ENCODE data around the gene MYO9B. TPM values are rescaled to one million over a fixed set of nuclear protein-coding genes. Genes with fewer than 3 reads are reported as not detected.
A peak's percentile ranks its signal among the peaks of the same experiment; 100 is the strongest.

MYO9B gene
- total RNA-seq, 2 donors from 2014 or later: 229 to 257 TPM

GRCh38 chr19:17256130-17256529, 180.6 kb downstream of the MYO9B start:
- no peaks in the 10 kb centered on the region for H3K27me3 ChIP-seq (replicated peaks; ENCODE audit: insufficient read depth)
- H3K4me1 ChIP-seq (ENCODE audit: control insufficient read depth in 1 of 2, low read depth in 2 of 2): no peaks in the 10 kb centered on the region
- no peaks in the 10 kb centered on the region for H3K36me3 ChIP-seq
- ATAC-seq (ENCODE audit: insufficient number of reproducible peaks, low FRiP score, low read depth) (no peak), DNase-seq (ENCODE audit: low spot score) (no peak)
- no peaks in the 10 kb centered on the region for H3K9me3 ChIP-seq
- no peak overlapping the region for H3K27ac ChIP-seq
- no peak overlapping the region for H3K4me3 ChIP-seq
- TF ChIP-seq, protein P1, sequence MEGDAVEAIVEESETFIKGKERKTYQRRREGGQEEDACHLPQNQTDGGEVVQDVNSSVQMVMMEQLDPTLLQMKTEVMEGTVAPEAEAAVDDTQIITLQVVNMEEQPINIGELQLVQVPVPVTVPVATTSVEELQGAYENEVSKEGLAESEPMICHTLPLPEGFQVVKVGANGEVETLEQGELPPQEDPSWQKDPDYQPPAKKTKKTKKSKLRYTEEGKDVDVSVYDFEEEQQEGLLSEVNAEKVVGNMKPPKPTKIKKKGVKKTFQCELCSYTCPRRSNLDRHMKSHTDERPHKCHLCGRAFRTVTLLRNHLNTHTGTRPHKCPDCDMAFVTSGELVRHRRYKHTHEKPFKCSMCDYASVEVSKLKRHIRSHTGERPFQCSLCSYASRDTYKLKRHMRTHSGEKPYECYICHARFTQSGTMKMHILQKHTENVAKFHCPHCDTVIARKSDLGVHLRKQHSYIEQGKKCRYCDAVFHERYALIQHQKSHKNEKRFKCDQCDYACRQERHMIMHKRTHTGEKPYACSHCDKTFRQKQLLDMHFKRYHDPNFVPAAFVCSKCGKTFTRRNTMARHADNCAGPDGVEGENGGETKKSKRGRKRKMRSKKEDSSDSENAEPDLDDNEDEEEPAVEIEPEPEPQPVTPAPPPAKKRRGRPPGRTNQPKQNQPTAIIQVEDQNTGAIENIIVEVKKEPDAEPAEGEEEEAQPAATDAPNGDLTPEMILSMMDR (IDR thresholded peaks at IDR 0.05): no peak

- H3K9me3 ChIP-seq: no peaks in the 10 kb centered on the region
- ATAC-seq (ENCODE audit: insufficient number of reproducible peaks, low FRiP score, low read depth) (no peak), DNase-seq (ENCODE audit: low spot score) (no peak)
- H3K27me3 ChIP-seq (replicated peaks; ENCODE audit: insufficient read depth): no peaks in the 10 kb centered on the region
- H3K36me3 ChIP-seq: no peaks in the 10 kb centered on the region
- TF ChIP-seq, protein P1 (IDR thresholded peaks at IDR 0.05): no peak
- no peak overlapping the region for H3K27ac ChIP-seq
- no peaks in the 10 kb centered on the region for H3K4me1 ChIP-seq (ENCODE audit: control insufficient read depth in 1 of 2, low read depth in 2 of 2)
- no peak overlapping the region for H3K4me3 ChIP-seq
Measured at GRCh38 chr19:17259118-17259780, 183.7 kb downstream of the MYO9B start.

DNA sequence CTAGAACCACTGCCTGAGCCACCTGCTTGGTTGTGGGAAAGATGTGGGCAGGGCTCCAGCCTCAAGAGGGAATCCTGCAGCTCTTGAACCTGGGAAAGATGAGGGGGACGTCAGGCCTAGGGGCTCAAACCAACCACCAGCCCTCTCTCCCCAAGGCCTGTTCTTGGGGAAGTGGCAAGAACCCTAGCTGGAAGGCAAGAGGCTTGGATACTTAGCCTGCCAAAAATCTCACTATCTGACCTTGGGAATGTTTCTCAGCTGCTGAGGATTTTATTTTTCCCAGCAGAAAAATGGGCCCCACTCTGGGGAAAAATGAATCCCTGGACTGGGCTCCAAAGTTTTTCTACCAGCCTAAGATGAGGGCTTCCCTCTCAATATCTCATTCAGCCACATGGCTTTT, 184.4 kb downstream of the MYO9B start:
- no peaks in the 10 kb centered on the region for H3K9me3 ChIP-seq
- no peaks in the 10 kb centered on the region for H3K36me3 ChIP-seq
- ATAC-seq (ENCODE audit: insufficient number of reproducible peaks, low FRiP score, low read depth): no peak
- H3K27me3 ChIP-seq (replicated peaks; ENCODE audit: insufficient read depth): no peaks in the 10 kb centered on the region
- no peaks in the 10 kb centered on the region for H3K4me1 ChIP-seq (ENCODE audit: control insufficient read depth in 1 of 2, low read depth in 2 of 2)
- no peak overlapping the region for H3K27ac ChIP-seq
- TF ChIP-seq, protein P1 (IDR thresholded peaks at IDR 0.05): no peak
- DNase-seq (ENCODE audit: low spot score): no peak
- H3K4me3 ChIP-seq: no peak overlapping the region

GRCh38 chr19:17260842-17261325, 185.3 kb downstream of the MYO9B start:
- H3K9me3 ChIP-seq: no peaks in the 10 kb centered on the region
- H3K4me1 ChIP-seq (ENCODE audit: control insufficient read depth in 1 of 2, low read depth in 2 of 2): no peaks in the 10 kb centered on the region
- H3K27me3 ChIP-seq (replicated peaks; ENCODE audit: insufficient read depth): no peaks in the 10 kb centered on the region
- no peak for DNase-seq (ENCODE audit: low spot score)
- H3K4me3 ChIP-seq: no peak overlapping the region
- no peaks in the 10 kb centered on the region for H3K36me3 ChIP-seq
- TF ChIP-seq, protein P1 (IDR thresholded peaks at IDR 0.05): peak; percentile 91
- peak; percentile 59 for ATAC-seq (ENCODE audit: insufficient number of reproducible peaks, low FRiP score, low read depth)
- H3K27ac ChIP-seq: no peak overlapping the region

DNA sequence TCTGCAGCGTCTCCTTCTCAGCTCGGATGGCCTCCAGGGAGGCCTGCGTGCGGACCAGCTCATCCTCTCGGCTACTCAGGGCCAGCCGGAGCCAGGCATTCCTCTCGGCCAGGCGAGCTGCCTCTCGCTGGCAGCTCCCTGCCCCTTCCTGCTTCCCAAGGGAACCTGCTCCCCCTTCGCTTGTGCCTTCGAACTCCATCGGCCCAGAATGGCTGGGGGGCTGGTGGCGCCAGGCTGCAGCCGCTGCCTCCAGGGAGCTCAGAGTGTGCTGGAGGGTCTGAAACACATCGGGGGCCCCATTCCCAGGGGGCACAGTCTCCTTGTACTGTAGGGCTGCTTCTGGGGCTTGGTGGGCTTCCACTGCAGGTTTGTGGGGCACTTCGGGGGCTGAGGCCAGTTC, 187.0 kb downstream of the MYO9B start:
- TF ChIP-seq, protein P1 (IDR thresholded peaks at IDR 0.05): no peak
- H3K9me3 ChIP-seq: no peaks in the 10 kb centered on the region
- no peaks in the 10 kb centered on the region for H3K36me3 ChIP-seq
- H3K27ac ChIP-seq: no peak overlapping the region
- ATAC-seq (ENCODE audit: insufficient number of reproducible peaks, low FRiP score, low read depth) (no peak), DNase-seq (ENCODE audit: low spot score) (no peak)
- no peak overlapping the region for H3K4me3 ChIP-seq
- H3K4me1 ChIP-seq (ENCODE audit: control insufficient read depth in 1 of 2, low read depth in 2 of 2): no peaks in the 10 kb centered on the region
- no peaks in the 10 kb centered on the region for H3K27me3 ChIP-seq (replicated peaks; ENCODE audit: insufficient read depth)

Other genes starting within 250 kb of the MYO9B start
- 10 to 100 TPM; 57.9 to 79.8 TPM for gene SIN3B, start 246.4 kb upstream of the MYO9B start, total RNA-seq
- gene F2RL3, start 186.8 kb upstream of the MYO9B start, total RNA-seq: 1 to 10 TPM; 4.9 to 5.4 TPM
- 10 to 100 TPM; 27.3 to 36.4 TPM for gene CPAMD8, start 49.0 kb upstream of the MYO9B start, total RNA-seq
- 10 to 100 TPM in 1 of 2 donors, 1 to 10 TPM in 1; 2.2 to 11.3 TPM for gene HAUS8, start 325 bp upstream of the MYO9B start, total RNA-seq
- gene USE1, start 139.6 kb downstream of the MYO9B start, total RNA-seq: 10 to 100 TPM; 11.5 to 13.7 TPM
- 10 to 100 TPM; 12.4 to 13.3 TPM for gene OCEL1, start 150.4 kb downstream of the MYO9B start, total RNA-seq
- 10 to 100 TPM; 42.0 to 68.1 TPM for gene NR2F6, start 170.1 kb downstream of the MYO9B start, total RNA-seq
- 1 to 10 TPM; 3.5 to 4.0 TPM for gene USHBP1, start 189.0 kb downstream of the MYO9B start, total RNA-seq
- gene BABAM1, start 191.7 kb downstream of the MYO9B start, total RNA-seq: 10 to 100 TPM; 55.2 to 87.2 TPM
- 1 to 10 TPM in 1 of 2 donors, not detected in 1; 1.2 TPM for gene ANKLE1, start 206.1 kb downstream of the MYO9B start, total RNA-seq
- gene ABHD8, start 227.6 kb downstream of the MYO9B start, total RNA-seq: 10 to 100 TPM in 1 of 2 donors, 1 to 10 TPM in 1; 9.8 to 24.0 TPM
- gene MRPL34, start 230.1 kb downstream of the MYO9B start, total RNA-seq: 100 to 1,000 TPM; 132 to 140 TPM
- 10 to 100 TPM in 1 of 2 donors, 1 to 10 TPM in 1; 8.9 to 13.5 TPM for gene DDA1, start 233.8 kb downstream of the MYO9B start, total RNA-seq

Data from thoracic aorta (tissue), 2 donors.